H9 (cell line): ENCODE results near the gene OR5AN1. TPM values are rescaled to one million over a fixed set of nuclear protein-coding genes. Genes with fewer than 3 reads are reported as not detected.

ENCODE experiments used
- DNase-seq: peaks from one replicate; pipeline ENCODE4 v3.0.0-alpha.2; 2017
- H2AFZ ChIP-seq: one replicate; pipeline ENCODE4 v1.6.1; 2013; ENCODE audit warnings: mild to moderate bottlenecking, low read length, control low read depth, moderate library complexity
- H2AK5ac ChIP-seq: 2 replicates; pipeline ENCODE4 v1.6.1; 2013; ENCODE audit warnings: low read length, control low read depth, mixed read lengths; ENCODE audit not compliant: insufficient read length
- H2BK120ac ChIP-seq: one replicate; pipeline ENCODE4 v1.6.1; 2013; ENCODE audit warnings: low read depth, mild to moderate bottlenecking, low read length, control low read depth, inconsistent platforms; ENCODE audit not compliant: poor library complexity, severe bottlenecking
- H2BK12ac ChIP-seq: 2 replicates; pipeline ENCODE4 v1.6.1; 2013; ENCODE audit warnings: low read length, control low read depth, mixed read lengths, low read depth; ENCODE audit not compliant: insufficient read length
- H2BK15ac ChIP-seq: 2 replicates; pipeline ENCODE4 v1.6.1; 2013; ENCODE audit warnings: low read depth, low read length, control low read depth
- H2BK20ac ChIP-seq: one replicate; pipeline ENCODE4 v1.6.1; 2013; ENCODE audit warnings: low read depth, mild to moderate bottlenecking, low read length, control low read depth, inconsistent platforms; ENCODE audit not compliant: poor library complexity, severe bottlenecking
- H2BK5ac ChIP-seq: 2 replicates; pipeline ENCODE4 v1.6.1; 2013; ENCODE audit warnings: low read length, control low read depth, mixed read lengths; ENCODE audit not compliant: insufficient read length
- H3K14ac ChIP-seq: 2 replicates; pipeline ENCODE4 v1.6.1; 2013; ENCODE audit warnings: low read length, control low read depth; ENCODE audit not compliant: insufficient read depth
- H3K18ac ChIP-seq: 2 replicates; pipeline ENCODE4 v1.6.1; 2013; ENCODE audit warnings: low read depth, mild to moderate bottlenecking, mixed read lengths, low read length, control low read depth; ENCODE audit not compliant: insufficient read length
- H3K23ac ChIP-seq: 2 replicates; pipeline ENCODE4 v1.6.1; 2013; ENCODE audit warnings: low read length, control low read depth, mixed read lengths, low read depth; ENCODE audit not compliant: insufficient read length
- H3K23me2 ChIP-seq: 2 replicates; pipeline ENCODE4 v1.6.1; 2013; ENCODE audit warnings: low read depth, mild to moderate bottlenecking, mixed read lengths, low read length, control low read depth; ENCODE audit not compliant: insufficient read length, poor library complexity, severe bottlenecking
- H3K27ac ChIP-seq: 2 replicates; pipeline ENCODE4 v1.5.1; 2013; ENCODE audit warnings: low read length, control low read depth, mixed read lengths, low read depth; ENCODE audit not compliant: insufficient read length
- H3K27me3 ChIP-seq: 2 replicates; pipeline ENCODE4 v1.6.1; 2013; ENCODE audit warnings: low read length, control low read depth, inconsistent platforms; ENCODE audit not compliant: insufficient read depth
- H3K4ac ChIP-seq: 2 replicates; pipeline ENCODE4 v1.6.1; 2013; ENCODE audit warnings: low read depth, mild to moderate bottlenecking, control low read depth, inconsistent platforms, low read length, moderate library complexity
- H3K4me1 ChIP-seq: 2 replicates; pipeline ENCODE4 v1.6.1; 2013; ENCODE audit warnings: low read length, control low read depth, inconsistent platforms; ENCODE audit not compliant: insufficient read depth
- H3K4me2 ChIP-seq: 2 replicates; pipeline ENCODE4 v1.6.1; 2013; ENCODE audit warnings: low read length, control low read depth, mixed read lengths; ENCODE audit not compliant: insufficient read length, insufficient read depth
- H3K56ac ChIP-seq: 2 replicates; pipeline ENCODE4 v1.6.1; 2013; ENCODE audit warnings: low read depth, mild to moderate bottlenecking, mixed read lengths, low read length, control low read depth; ENCODE audit not compliant: insufficient read length
- H3K79me1 ChIP-seq: 2 replicates; pipeline ENCODE4 v1.6.1; 2013; ENCODE audit warnings: low read depth, mild to moderate bottlenecking, moderate library complexity, low read length, control low read depth, inconsistent platforms; ENCODE audit not compliant: insufficient read depth, poor library complexity, severe bottlenecking
- H3K79me2 ChIP-seq: 2 replicates; pipeline ENCODE4 v1.6.1; 2013; ENCODE audit warnings: low read length, control low read depth, inconsistent platforms; ENCODE audit not compliant: insufficient read depth
- H3K9ac ChIP-seq: 2 replicates; pipeline ENCODE4 v1.6.1; 2013; ENCODE audit warnings: low read length, control low read depth, mixed read lengths; ENCODE audit not compliant: insufficient read length; ENCODE audit errors: extremely low read depth
- H3K9me3 ChIP-seq: one replicate; pipeline ENCODE4 v1.6.1; 2013; ENCODE audit warnings: low read depth, low read length, inconsistent platforms; ENCODE audit not compliant: control insufficient read depth
- H3T11ph ChIP-seq: one replicate; pipeline ENCODE4 v1.6.1; 2013; ENCODE audit warnings: mild to moderate bottlenecking, low read length, control low read depth, inconsistent platforms
- H4K20me1 ChIP-seq: one replicate; pipeline ENCODE4 v1.6.1; 2013; ENCODE audit not compliant: control insufficient read depth, insufficient read length, insufficient read depth
- H4K5ac ChIP-seq: 2 replicates; pipeline ENCODE4 v1.6.1; 2013; ENCODE audit warnings: low read depth, mild to moderate bottlenecking, mixed read lengths, low read length, control low read depth; ENCODE audit not compliant: insufficient read length
- H4K8ac ChIP-seq: replicated peaks from 2 replicates; pipeline ENCODE4 v1.6.1; 2013; ENCODE audit warnings: low read length, control low read depth, mixed read lengths, low read depth; ENCODE audit not compliant: insufficient read length
- H4K91ac ChIP-seq: 2 replicates; pipeline ENCODE4 v1.6.1; 2013; ENCODE audit warnings: low read depth, mild to moderate bottlenecking, moderate library complexity, mixed read lengths, low read length, control low read depth; ENCODE audit not compliant: insufficient read length
- H3K27ac Mint-ChIP-seq, 3 experiments: 2 replicates in 2 of 3; 3 replicates in 1 of 3; pipeline ENCODE4 v1.8.0; 2020 to 2021; ENCODE audit warnings: mixed read lengths in 3 of 3, mild to moderate bottlenecking in 1 of 3, moderate library complexity in 1 of 3
- H3K27me3 Mint-ChIP-seq: 2 replicates; pipeline ENCODE4 v1.8.0; 2021; ENCODE audit warnings: low read depth, mild to moderate bottlenecking, moderate library complexity, mixed read lengths
- H3K36me3 Mint-ChIP-seq, 3 experiments: 2 replicates in 2 of 3; 3 replicates in 1 of 3; pipeline ENCODE4 v1.8.0; 2020 to 2021; ENCODE audit warnings: low read depth in 3 of 3, mixed read lengths in 3 of 3; ENCODE audit not compliant: insufficient read depth in 1 of 3
- H3K4me1 Mint-ChIP-seq, 2 experiments: 2 replicates each; pipeline ENCODE4 v1.8.0; 2020; ENCODE audit warnings: mixed read lengths in 2 of 2
- H3K4me3 Mint-ChIP-seq, 2 experiments: 2 replicates in 1 of 2; 3 replicates in 1 of 2; pipeline ENCODE4 v1.8.0; 2020 to 2021; ENCODE audit warnings: mild to moderate bottlenecking in 2 of 2, mixed read lengths in 2 of 2, moderate library complexity in 1 of 2
- H3K9me3 Mint-ChIP-seq, 2 experiments: 2 replicates in 1 of 2; 3 replicates in 1 of 2; pipeline ENCODE4 v1.8.0; 2020; ENCODE audit warnings: mild to moderate bottlenecking in 2 of 2, mixed read lengths in 2 of 2, moderate library complexity in 1 of 2
- WGBS: extraction: QIAGEN DNeasy Blood & Tissue Kit; methylation state at CpG from one replicate; pipeline ENCODE4 v1.1.7; 2013; ENCODE audit warnings: missing lambda C conversion rate, low lambda C conversion rate, mixed read lengths; ENCODE audit not compliant: insufficient read length; ENCODE audit errors: extremely low coverage; 5-methylcytosine and 5-hydroxymethylcytosine counted together
- total RNA-seq: library from RNA; stranded (reverse); gene quantifications from 2 replicates; pipeline ENCODE4 v1.2.1, GENCODE V29; 2021
- TF ChIP-seq, protein P1 (sequence below): fragments of 200-600 bp; sonication (generic); conservative IDR thresholded peaks from 3 replicates; pipeline ENCODE4 v1.8.0; 2021; ENCODE audit warnings: antibody characterized with exemption, mild to moderate bottlenecking

Gene OR5AN1
- total RNA-seq, 1 experiment from 2014 or later = not detected

DNA sequence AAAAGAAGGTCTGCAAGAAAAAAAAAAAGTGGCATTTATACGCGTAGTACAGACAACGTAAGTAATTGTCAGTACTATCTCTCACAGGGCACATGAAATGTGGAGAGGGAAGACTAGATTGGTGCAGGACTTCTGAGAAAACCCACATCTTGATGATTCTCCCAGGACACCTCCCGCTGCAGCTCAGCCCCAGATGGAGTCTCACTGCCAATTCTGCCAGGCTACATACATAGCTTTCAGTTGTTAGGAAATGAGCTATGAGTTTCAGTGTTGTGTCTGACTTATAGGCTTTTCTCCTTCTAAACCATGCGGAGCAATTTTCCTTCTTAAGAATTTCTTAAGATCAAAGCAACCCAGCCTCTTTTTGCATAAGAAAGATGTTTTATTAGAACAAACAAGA, 57.9 kb downstream of the OR5AN1 start:
- no peak overlapping the region for H3K27ac ChIP-seq
- H2AFZ ChIP-seq = no peak overlapping the region
- no peak overlapping the region for H3K9ac ChIP-seq
- H4K91ac ChIP-seq = no peak overlapping the region
- H3K79me1 ChIP-seq = no peaks in the 10 kb centered on the region
- H3K23ac ChIP-seq = no peak overlapping the region
- H4K5ac ChIP-seq = no peak overlapping the region
- no peak overlapping the region for H3K14ac ChIP-seq
- no CpG with 5 or more reads among the region's 5 CpGs for WGBS
- Mint-ChIP-seq H3K4me1 (no peaks in the 10 kb centered on the region), H3K4me3 (no peak overlapping the region), H3K27ac (no peak overlapping the region), H3K27me3 (no peaks in the 10 kb centered on the region), H3K36me3 (peaks cover 0 to 2% (median 0%) of the 10 kb centered on the region in 3 experiments; a peak in 1 of 7 replicates), H3K9me3 (peaks cover 10 to 14% of the 10 kb centered on the region in 2 experiments)
- H3K23me2 ChIP-seq = no peaks in the 10 kb centered on the region
- H2AK5ac ChIP-seq = no peak overlapping the region
- no peaks in the 10 kb centered on the region for H3K79me2 ChIP-seq
- H3K18ac ChIP-seq = no peak overlapping the region
- no peak overlapping the region for H2BK20ac ChIP-seq
- H3K4me1 ChIP-seq = no peaks in the 10 kb centered on the region
- H3K4me2 ChIP-seq = no peak overlapping the region
- no peak overlapping the region for H3K56ac ChIP-seq
- H4K20me1 ChIP-seq = no peaks in the 10 kb centered on the region
- H3K9me3 ChIP-seq = no peaks in the 10 kb centered on the region
- no peaks in the 10 kb centered on the region for H3K27me3 ChIP-seq
- H3K4ac ChIP-seq = no peak overlapping the region
- H3T11ph ChIP-seq = no peak overlapping the region
- no peak overlapping the region for H2BK5ac ChIP-seq
- H2BK12ac ChIP-seq = no peak overlapping the region
- no peak for DNase-seq
- H2BK15ac ChIP-seq = no peak overlapping the region
- no peak overlapping the region for H2BK120ac ChIP-seq
- TF ChIP-seq, protein P1, sequence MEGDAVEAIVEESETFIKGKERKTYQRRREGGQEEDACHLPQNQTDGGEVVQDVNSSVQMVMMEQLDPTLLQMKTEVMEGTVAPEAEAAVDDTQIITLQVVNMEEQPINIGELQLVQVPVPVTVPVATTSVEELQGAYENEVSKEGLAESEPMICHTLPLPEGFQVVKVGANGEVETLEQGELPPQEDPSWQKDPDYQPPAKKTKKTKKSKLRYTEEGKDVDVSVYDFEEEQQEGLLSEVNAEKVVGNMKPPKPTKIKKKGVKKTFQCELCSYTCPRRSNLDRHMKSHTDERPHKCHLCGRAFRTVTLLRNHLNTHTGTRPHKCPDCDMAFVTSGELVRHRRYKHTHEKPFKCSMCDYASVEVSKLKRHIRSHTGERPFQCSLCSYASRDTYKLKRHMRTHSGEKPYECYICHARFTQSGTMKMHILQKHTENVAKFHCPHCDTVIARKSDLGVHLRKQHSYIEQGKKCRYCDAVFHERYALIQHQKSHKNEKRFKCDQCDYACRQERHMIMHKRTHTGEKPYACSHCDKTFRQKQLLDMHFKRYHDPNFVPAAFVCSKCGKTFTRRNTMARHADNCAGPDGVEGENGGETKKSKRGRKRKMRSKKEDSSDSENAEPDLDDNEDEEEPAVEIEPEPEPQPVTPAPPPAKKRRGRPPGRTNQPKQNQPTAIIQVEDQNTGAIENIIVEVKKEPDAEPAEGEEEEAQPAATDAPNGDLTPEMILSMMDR = no peak
- H4K8ac ChIP-seq = no peak overlapping the region
